Measurements from ENCODE around the gene EPB41L5.
"Not testable (repeated sequence)": the region's sequence is repeated elsewhere in the genome, so short reads cannot be mapped to it uniquely, and the experiment has no call there.

Gene EPB41L5

GRCh38 chr2:120029672-120030640 is 17.1 kb downstream of the EPB41L5 start:
- DNase-seq: no peak

- no peak for DNase-seq
Measured at GRCh38 chr2:120032297-120032696, 19.4 kb downstream of the EPB41L5 start.

- no peak for DNase-seq
Measured at GRCh38 chr2:120034027-120034426, 21.1 kb downstream of the EPB41L5 start.

GRCh38 chr2:120034621-120035020 is 21.7 kb downstream of the EPB41L5 start:
- DNase-seq: no peak

- DNase-seq: no peak
Measured at GRCh38 chr2:120036145-120036544, 23.3 kb downstream of the EPB41L5 start.

GRCh38 chr2:120037995-120038541 is 25.2 kb downstream of the EPB41L5 start:
- no peak for DNase-seq

- DNase-seq: no peak
Measured at GRCh38 chr2:120042359-120042758, 29.5 kb downstream of the EPB41L5 start.

GRCh38 chr2:120044336-120044735 is 31.5 kb downstream of the EPB41L5 start:
- no peak for DNase-seq

GRCh38 chr2:120045775-120046174 is 32.9 kb downstream of the EPB41L5 start:
- DNase-seq: not testable (repeated sequence)

- DNase-seq: not testable (repeated sequence)
Measured at GRCh38 chr2:120046252-120046651, 33.4 kb downstream of the EPB41L5 start.

GRCh38 chr2:120052597-120052996 is 39.7 kb downstream of the EPB41L5 start:
- DNase-seq: no peak

GRCh38 chr2:120053891-120054290 is 41.0 kb downstream of the EPB41L5 start:
- no peak for DNase-seq

GRCh38 chr2:120059483-120059882 is 46.6 kb downstream of the EPB41L5 start:
- DNase-seq: no peak

- no peak for DNase-seq
Measured at GRCh38 chr2:120060088-120060623, 47.3 kb downstream of the EPB41L5 start.

GRCh38 chr2:120064664-120065063 is 51.8 kb downstream of the EPB41L5 start:
- DNase-seq: no peak

GRCh38 chr2:120066800-120067547 is 54.1 kb downstream of the EPB41L5 start:
- no peak for DNase-seq

GRCh38 chr2:120068040-120068658 is 55.3 kb downstream of the EPB41L5 start:
- DNase-seq: not testable (repeated sequence)

GRCh38 chr2:120075545-120075944 is 62.7 kb downstream of the EPB41L5 start:
- no peak for DNase-seq

- DNase-seq: no peak
Measured at GRCh38 chr2:120077896-120078295, 65.0 kb downstream of the EPB41L5 start.

- no peak for DNase-seq
Measured at GRCh38 chr2:120079647-120080046, 66.8 kb downstream of the EPB41L5 start.

- no peak for DNase-seq
Measured at GRCh38 chr2:120091436-120091835, 78.6 kb downstream of the EPB41L5 start.

GRCh38 chr2:120094795-120095194 is 81.9 kb downstream of the EPB41L5 start:
- no peak for DNase-seq

Data from C1 segment of cervical spinal cord (tissue), 14 donors.